IMR-90 (cell line): Measurements from ENCODE around the gene ZNF729. TPM values are rescaled to one million over a fixed set of nuclear protein-coding genes. Genes with fewer than 3 reads are reported as not detected.

Source experiments
- ATAC-seq: fragments of 200-7000 bp; cut with Tn5 transposase; 2 replicates; pipeline ENCODE4 v1.9.1; 2020; ENCODE audit warnings: low read depth, mild to moderate bottlenecking, moderate library complexity
- BruUV-seq: library from RNA; stranded (reverse); fragments of 400-500 nt; replicated peaks from 2 replicates; lab custom pipeline; 2021; lab: Mats Ljungman, UMichigan
- CTCF ChIA-PET: fragments of 300-600 bp; formaldehyde crosslinking; extraction: SDS; loops from one replicate; lab custom pipeline; 2021; ENCODE audit warnings: antibody characterized with exemption; lab: Yijun Ruan, JAX
- POLR2A ChIA-PET: fragments of 300-600 bp; sonication (Branson Sonifier 250); formaldehyde crosslinking; loops from one replicate; lab custom pipeline; 2022; ENCODE audit warnings: antibody characterized with exemption; ENCODE audit not compliant: unreplicated experiment; lab: Charles Lee
- DNase-seq: peaks from one replicate; pipeline ENCODE4 v3.0.0; 2013
- H2AFZ ChIP-seq: replicated peaks from 2 replicates; pipeline ENCODE3; 2013; ENCODE audit warnings: low read length, mild to moderate bottlenecking; ENCODE audit not compliant: poor library complexity
- H2AK5ac ChIP-seq: 2 replicates; pipeline ENCODE4 v1.6.1; 2013; ENCODE audit warnings: low read depth, low read length, inconsistent platforms
- H2AK9ac ChIP-seq: replicated peaks from 2 replicates; pipeline ENCODE3; 2013; ENCODE audit warnings: mild to moderate bottlenecking, low read depth, low read length, moderate library complexity; ENCODE audit not compliant: poor library complexity
- H2BK120ac ChIP-seq: 2 replicates; pipeline ENCODE4 v1.6.1; 2013; ENCODE audit warnings: low read depth, low read length, inconsistent platforms
- H2BK15ac ChIP-seq: 3 replicates; pipeline ENCODE4 v1.6.1; 2013; ENCODE audit warnings: low read depth, low read length, inconsistent platforms
- H2BK20ac ChIP-seq: 2 replicates; pipeline ENCODE4 v1.6.1; 2013; ENCODE audit warnings: low read depth, mild to moderate bottlenecking, inconsistent platforms, low read length, moderate library complexity
- H2BK5ac ChIP-seq: 2 replicates; pipeline ENCODE4 v1.6.1; 2013; ENCODE audit warnings: mild to moderate bottlenecking, low read depth, low read length, inconsistent platforms; ENCODE audit not compliant: poor library complexity, severe bottlenecking
- H3K14ac ChIP-seq: replicated peaks from 2 replicates; pipeline ENCODE4 v1.6.1; 2013; ENCODE audit warnings: low read depth, low read length, inconsistent platforms
- H3K18ac ChIP-seq: 2 replicates; pipeline ENCODE4 v1.6.1; 2013; ENCODE audit warnings: low read depth, low read length, control low read depth
- H3K23ac ChIP-seq: 2 replicates; pipeline ENCODE4 v1.6.1; 2013; ENCODE audit warnings: low read depth, low read length, inconsistent platforms
- H3K27ac ChIP-seq: 2 replicates; pipeline ENCODE4 v1.5.1; 2013; ENCODE audit warnings: mild to moderate bottlenecking, control low read depth, low read length; ENCODE audit not compliant: insufficient read depth
- H3K27me3 ChIP-seq: 2 replicates; pipeline ENCODE4 v1.6.1; 2013; ENCODE audit warnings: low read length; ENCODE audit not compliant: control insufficient read depth, insufficient read depth
- H3K36me3 ChIP-seq: 2 replicates; pipeline ENCODE4 v1.6.1; 2013; ENCODE audit warnings: low read length, mixed read lengths; ENCODE audit not compliant: control insufficient read depth, insufficient read depth
- H3K4ac ChIP-seq: 2 replicates; pipeline ENCODE4 v1.6.1; 2013; ENCODE audit warnings: low read depth, low read length, inconsistent platforms
- H3K4me1 ChIP-seq: 2 replicates; pipeline ENCODE4 v1.6.1; 2013; ENCODE audit warnings: low read length, mixed read lengths; ENCODE audit not compliant: control insufficient read depth, insufficient read depth
- H3K4me2 ChIP-seq: 2 replicates; pipeline ENCODE4 v1.6.1; 2013; ENCODE audit warnings: low read depth, mild to moderate bottlenecking, control low read depth, low read length, moderate library complexity
- H3K4me3 ChIP-seq: 2 replicates; pipeline ENCODE4 v1.5.1; 2013; ENCODE audit warnings: low read depth, mild to moderate bottlenecking, control low read depth, low read length, moderate library complexity; ENCODE audit not compliant: insufficient read depth
- H3K56ac ChIP-seq: 2 replicates; pipeline ENCODE4 v1.6.1; 2013; ENCODE audit warnings: low read length, inconsistent platforms; ENCODE audit not compliant: insufficient read depth; ENCODE audit errors: extremely low read depth
- H3K79me1 ChIP-seq, 2 experiments: 2 replicates each; pipeline ENCODE4 v1.6.1; 2013; ENCODE audit warnings: low read length in 2 of 2, inconsistent platforms in 1 of 2, low read depth in 1 of 2
- H3K9ac ChIP-seq: 2 replicates; pipeline ENCODE4 v1.6.1; 2013; ENCODE audit warnings: low read depth, low read length, control low read depth
- H3K9me1 ChIP-seq: 2 replicates; pipeline ENCODE4 v1.6.1; 2013; ENCODE audit warnings: low read length, inconsistent platforms; ENCODE audit not compliant: insufficient read depth
- H3K9me3 ChIP-seq: 2 replicates; pipeline ENCODE4 v1.6.1; 2013; ENCODE audit warnings: low read length; ENCODE audit not compliant: control insufficient read depth, insufficient read depth
- H4K20me1 ChIP-seq: 2 replicates; pipeline ENCODE4 v1.6.1; 2013; ENCODE audit warnings: low read length, inconsistent platforms; ENCODE audit not compliant: insufficient read depth
- H4K5ac ChIP-seq: 2 replicates; pipeline ENCODE4 v1.6.1; 2013; ENCODE audit warnings: mild to moderate bottlenecking, low read depth, low read length, control low read depth
- H4K8ac ChIP-seq, 2 experiments: 2 replicates each; pipeline ENCODE4 v1.6.1; 2013; ENCODE audit warnings: low read depth in 2 of 2, low read length in 2 of 2, control low read depth in 1 of 2, inconsistent platforms in 1 of 2
- H4K91ac ChIP-seq: 2 replicates; pipeline ENCODE4 v1.6.1; 2013; ENCODE audit warnings: low read depth, low read length, inconsistent platforms; ENCODE audit not compliant: insufficient read depth
- BHLHE40 ChIP-seq: fragments of 150-350 bp; IDR thresholded peaks from 2 replicates; pipeline ENCODE4 v1.6.1; 2016; ENCODE audit warnings: mild to moderate bottlenecking, low read depth, low read length
- CEBPB ChIP-seq: IDR thresholded peaks from 2 replicates; pipeline ENCODE4 v1.6.1; 2012; ENCODE audit warnings: low read depth, low read length, improper control_type of control experiment
- CHD1 ChIP-seq: IDR thresholded peaks from 2 replicates; pipeline ENCODE4 v1.6.1; 2012; ENCODE audit warnings: low read depth, low read length, improper control_type of control experiment
- CTCF ChIP-seq: conservative IDR thresholded peaks from 2 replicates; pipeline ENCODE4 v1.5.1; 2012; ENCODE audit warnings: mild to moderate bottlenecking, low read depth, low read length, improper control_type of control experiment
- ELK1 ChIP-seq: fragments of 150-350 bp; IDR thresholded peaks from 2 replicates; pipeline ENCODE4 v1.6.1; 2016; ENCODE audit warnings: low read depth, mild to moderate bottlenecking, low read length, moderate library complexity, borderline replicate concordance
- MAFK ChIP-seq: IDR thresholded peaks from 2 replicates; pipeline ENCODE4 v1.6.1; 2012; ENCODE audit warnings: low read depth, low read length, improper control_type of control experiment
- MAZ ChIP-seq: IDR thresholded peaks from 2 replicates; pipeline ENCODE4 v1.6.1; 2012; ENCODE audit warnings: low read depth, mild to moderate bottlenecking, low read length, improper control_type of control experiment, moderate library complexity, borderline replicate concordance
- MXI1 ChIP-seq: IDR thresholded peaks from 2 replicates; pipeline ENCODE4 v1.6.1; 2012; ENCODE audit warnings: low read depth, mild to moderate bottlenecking, low read length, moderate library complexity, borderline replicate concordance
- RAD21 ChIP-seq: IDR thresholded peaks from 2 replicates; pipeline ENCODE4 v1.6.1; 2012; ENCODE audit warnings: low read length, improper control_type of control experiment
- RCOR1 ChIP-seq: IDR thresholded peaks from 2 replicates; pipeline ENCODE4 v1.6.1; 2012; ENCODE audit warnings: mild to moderate bottlenecking, low read length, improper control_type of control experiment; ENCODE audit not compliant: insufficient replicate concordance
- RFX5 ChIP-seq: IDR thresholded peaks from 2 replicates; pipeline ENCODE4 v1.8.0; 2012; ENCODE audit warnings: low read depth, mild to moderate bottlenecking, low read length, moderate library complexity
- SMC3 ChIP-seq: fragments of 150-350 bp; IDR thresholded peaks from 2 replicates; pipeline ENCODE4 v1.6.1; 2016; ENCODE audit warnings: low read depth, mild to moderate bottlenecking, antibody characterized with exemption, low read length, moderate library complexity
- USF2 ChIP-seq: fragments of 150-350 bp; IDR thresholded peaks from 2 replicates; pipeline ENCODE4 v1.6.1; 2017; ENCODE audit warnings: mild to moderate bottlenecking, antibody characterized with exemption, low read length, low read depth
- WGBS, 2 experiments: methylation state at CpG; one replicate each; pipeline versions ENCODE4 v1.1.5 to v1.1.7; 2013; ENCODE audit warnings: missing lambda C conversion rate in 2 of 2; ENCODE audit not compliant: insufficient read length in 1 of 2; ENCODE audit errors: extremely low coverage in 2 of 2; 5-methylcytosine and 5-hydroxymethylcytosine counted together
- dilution Hi-C: fragments of 300-500 bp; cut with HindIII; formaldehyde crosslinking; loops from one replicate; pipeline ENCODE4 v1.14.3; 2018; ENCODE audit warnings: low sequenced_read_pairs; ENCODE audit not compliant: unreplicated experiment
- in situ Hi-C: fragments of 300-500 bp; cut with MboI; formaldehyde crosslinking; loops from 3 replicates; pipeline ENCODE4 v1.14.3; 2019; ENCODE audit warnings: low sequenced_read_pairs, inconsistent platforms, mixed read lengths
- intact Hi-C: fragments of 100-400 bp; cut with micrococcal nuclease; formaldehyde crosslinking; loops from 2 replicates; pipeline ENCODE4 v1.10.0; 2022
- polyA plus RNA-seq, 3 experiments: library from polyadenylated mRNA; depleted of rRNA; stranded (reverse); fragments of >200 nt; gene quantifications; 2 replicates each; pipeline ENCODE4 v1.2.3, GENCODE V29; 2012; ENCODE audit warnings: low replicate concordance in 1 of 3
- total RNA-seq: library from RNA; depleted of rRNA; stranded (reverse); fragments of >200 nt; gene quantifications from 2 replicates; pipeline ENCODE4 v1.2.3, GENCODE V29; 2012

ZNF729 gene
- total and polyA plus RNA-seq, 2 of the 4 experiments (the other 2 are of a cell fraction) = not detected

- Histone ChIP-seq H4K8ac (no peak overlapping the region), H3K4me3 (no peak overlapping the region), H3K14ac (no peak overlapping the region), H3K79me1 (no peaks in the 10 kb centered on the region), H3K56ac (no peak overlapping the region), H2BK20ac (no peak overlapping the region), H2AFZ (no peak overlapping the region), H3K4me1 (no peaks in the 10 kb centered on the region), H3K9me1 (no peaks in the 10 kb centered on the region), H2AK5ac (no peak overlapping the region), H3K4ac (no peak overlapping the region), H3K36me3 (no peaks in the 10 kb centered on the region), H2BK120ac (no peak overlapping the region), H3K9me3 (peaks cover 32% of the 10 kb centered on the region), H4K20me1 (no peaks in the 10 kb centered on the region), H4K91ac (no peak overlapping the region), H3K27me3 (no peaks in the 10 kb centered on the region), H3K23ac (no peak overlapping the region), H3K18ac (no peak overlapping the region), H4K5ac (no peak overlapping the region), H2BK15ac (no peak overlapping the region), H3K4me2 (no peak overlapping the region), H3K27ac (no peak overlapping the region), H2AK9ac (no peak overlapping the region), H2BK5ac (no peak overlapping the region), H3K9ac (no peak overlapping the region)
- ChIA-PET POLR2A (no interaction called here), CTCF (no interaction called here)
- no TSS peak for BruUV-seq
- no peak for TF ChIP-seq MAZ
- TF ChIP-seq MAFK = no peak
- TF ChIP-seq CEBPB = no peak
- no peak for TF ChIP-seq RAD21
- TF ChIP-seq CHD1 = no peak
- no peak for TF ChIP-seq MXI1
- no peak for TF ChIP-seq ELK1
- TF ChIP-seq BHLHE40 = no peak
- no peak for TF ChIP-seq USF2
- TF ChIP-seq SMC3 = no peak
- no peak for TF ChIP-seq RCOR1
- no peak for TF ChIP-seq CTCF
- TF ChIP-seq RFX5 = no peak
- ATAC-seq (no peak), DNase-seq (no peak)
- in situ Hi-C loops = no loop called here
- dilution Hi-C loops = no loop called here
- intact Hi-C loops = no loop called here
- 60% methylated on average over 1 of the region's 2 CpGs; no CpG with 5 or more reads in 1 of the 2 experiments for WGBS, 2 experiments
Measured at GRCh38 chr19:22335716-22336115, 49.5 kb downstream of the ZNF729 start.
